LoVo (cell line): ENCODE measurements around the gene GARIN5B.
"Not testable (repeated sequence)": the region's sequence is repeated elsewhere in the genome, so short reads cannot be mapped to it uniquely, and the experiment has no call there.

Experiments
- DNase-seq: peaks from one replicate; pipeline ENCODE4 v3.0.0-alpha.2; 2016; ENCODE audit warnings: low spot score

Gene GARIN5B

GRCh38 chr19:55348317-55349034, 14.6 kb downstream of the GARIN5B start:
- DNase-seq: no peak

- DNase-seq: no peak
Measured at GRCh38 chr19:55347442-55348009, 15.5 kb downstream of the GARIN5B start.

- DNase-seq: no peak
Measured at GRCh38 chr19:55346725-55347441, 16.2 kb downstream of the GARIN5B start.

GRCh38 chr19:55345818-55346724, 17.0 kb downstream of the GARIN5B start:
- peak; percentile 30 for DNase-seq

GRCh38 chr19:55345101-55345817, 17.8 kb downstream of the GARIN5B start:
- no peak for DNase-seq

GRCh38 chr19:55344444-55344843, 18.6 kb downstream of the GARIN5B start:
- no peak for DNase-seq

- DNase-seq: no peak
Measured at GRCh38 chr19:55341595-55342531, 21.2 kb downstream of the GARIN5B start.

- DNase-seq: no peak
Measured at GRCh38 chr19:55341171-55341588, 21.9 kb downstream of the GARIN5B start.

- no peak for DNase-seq
Measured at GRCh38 chr19:55340784-55341147, 22.3 kb downstream of the GARIN5B start.

- DNase-seq: no peak
Measured at GRCh38 chr19:55339889-55340783, 22.9 kb downstream of the GARIN5B start.

GRCh38 chr19:55339105-55339888, 23.8 kb downstream of the GARIN5B start, which contains the start of gene KMT5C:
TSS of gene KMT5C (plus strand) at chr19:55339876. CDS start at chr19:55341937, 2,061 bp downstream.
- DNase-seq: peak; percentile 100

GRCh38 chr19:55336101-55336500, 27.0 kb downstream of the GARIN5B start:
- no peak for DNase-seq

GRCh38 chr19:55333870-55334269, 29.2 kb downstream of the GARIN5B start:
- peak; percentile 84 for DNase-seq

GRCh38 chr19:55329791-55330190, 33.3 kb downstream of the GARIN5B start:
- not testable (repeated sequence) for DNase-seq

GRCh38 chr19:55328774-55329318, 34.2 kb downstream of the GARIN5B start:
- not testable (repeated sequence) for DNase-seq

- no peak for DNase-seq
Measured at GRCh38 chr19:55325172-55325571, 37.9 kb downstream of the GARIN5B start, which contains the start of gene TMEM150B. TSS of gene TMEM150B (minus strand) at chr19:55325341. CDS start at chr19:55321036, 4,305 bp downstream.

GRCh38 chr19:55324662-55325061, 38.4 kb downstream of the GARIN5B start:
- DNase-seq: no peak
